Eye (tissue), 1 donor: Measurements from ENCODE around the gene LMOD1.
"Not testable (repeated sequence)": the region's sequence is repeated elsewhere in the genome, so short reads cannot be mapped to it uniquely, and the experiment has no call there.

Experiments used
- DNase-seq: peaks from one replicate; pipeline ENCODE4 v3.0.0-alpha.2; 2015

LMOD1 gene

DNA sequence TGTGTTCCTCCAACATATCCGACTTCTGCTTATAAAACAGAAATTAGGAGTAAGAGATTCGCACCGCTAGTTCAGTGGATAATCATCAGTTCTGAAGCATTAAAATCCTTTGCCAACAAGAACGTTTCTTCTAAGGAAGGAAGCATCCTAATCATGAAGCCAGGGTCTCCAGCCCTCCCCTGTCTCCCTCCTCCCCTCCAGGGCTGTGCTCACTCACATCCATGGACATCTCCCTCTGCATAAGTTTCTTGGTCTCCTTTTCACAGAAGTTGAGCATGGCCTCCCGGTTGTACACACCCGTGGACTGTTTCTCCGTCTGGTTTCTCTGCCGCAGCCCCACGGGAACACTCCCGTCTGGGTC, 505 bp downstream of the LMOD1 start:
- no peak for DNase-seq

DNA sequence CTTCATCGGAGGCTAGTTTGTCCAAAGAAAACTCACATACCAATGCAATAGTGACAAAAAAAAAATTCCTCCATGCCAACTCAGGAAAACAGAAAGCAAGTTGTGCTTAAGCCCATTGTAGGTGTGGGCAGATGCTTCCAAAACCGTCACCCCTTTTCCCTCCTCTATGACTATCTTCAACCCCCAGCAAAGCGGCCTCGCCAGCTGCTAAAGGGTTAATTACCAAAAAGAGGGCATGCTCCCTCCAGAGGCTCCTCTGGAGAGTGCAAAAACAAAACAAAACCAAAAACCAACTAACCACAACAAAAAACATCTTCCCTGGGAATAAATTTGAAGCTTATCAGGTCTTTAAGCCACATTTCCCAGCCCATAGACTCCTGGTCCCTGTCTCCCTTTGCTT, 1.2 kb downstream of the LMOD1 start:
- DNase-seq = no peak

DNA sequence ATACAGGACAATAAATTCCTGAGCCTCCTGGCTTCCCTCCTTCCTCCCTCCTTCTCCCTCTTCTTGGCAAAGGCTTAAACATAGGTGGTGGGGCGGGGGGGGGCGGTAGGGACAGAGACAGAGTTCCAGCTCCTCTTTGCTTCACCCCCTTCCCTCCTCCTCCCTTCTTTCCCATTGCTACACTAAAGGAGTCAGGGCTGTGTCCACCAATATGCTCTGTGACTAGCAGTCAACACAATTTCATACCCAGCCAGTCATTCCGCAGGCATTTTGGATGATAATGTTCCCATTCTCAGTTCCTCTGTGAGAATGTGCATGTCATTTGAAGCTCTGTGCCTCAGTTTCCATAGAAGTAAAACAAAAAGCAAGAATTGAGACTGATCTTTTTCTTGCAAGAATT, 1.7 kb downstream of the LMOD1 start:
- DNase-seq = no peak

DNA sequence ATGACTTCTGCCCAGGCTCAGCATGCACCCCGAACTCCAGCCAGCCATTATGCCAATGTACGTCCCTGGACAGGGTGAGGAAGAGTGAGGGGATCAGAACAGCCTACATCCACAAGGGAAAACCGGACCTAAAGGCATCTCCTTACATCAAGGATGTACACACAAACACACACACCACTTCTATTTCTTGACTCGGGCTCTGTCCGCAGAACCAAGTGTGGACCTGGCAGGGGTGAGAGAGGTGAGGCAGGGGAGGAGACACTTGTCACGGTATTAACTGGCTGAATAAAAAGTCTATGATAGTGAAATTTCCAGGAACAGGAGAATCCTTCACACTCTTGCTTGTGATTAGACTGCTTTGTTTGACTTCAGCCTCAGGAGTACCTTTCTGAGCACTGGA, 2.3 kb downstream of the LMOD1 start:
- DNase-seq = no peak

DNA sequence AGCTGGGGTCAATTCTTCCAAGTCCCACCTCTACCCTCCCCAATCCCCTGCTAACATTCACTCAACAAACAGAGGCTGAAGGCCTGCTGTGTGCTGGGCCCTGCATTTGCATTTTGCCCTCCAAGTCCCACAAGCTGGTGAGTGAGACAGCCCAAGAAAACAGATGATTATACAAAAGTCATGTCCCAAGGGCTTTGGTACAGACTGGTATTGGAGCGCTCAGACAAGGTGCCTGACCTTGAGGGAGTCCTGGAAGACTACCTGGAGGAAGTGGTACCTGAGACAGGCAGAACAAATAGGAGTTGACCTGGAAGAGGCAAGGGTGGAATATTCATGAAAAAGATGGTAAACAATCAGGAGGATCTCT, 4.2 kb downstream of the LMOD1 start:
- no peak for DNase-seq

DNA sequence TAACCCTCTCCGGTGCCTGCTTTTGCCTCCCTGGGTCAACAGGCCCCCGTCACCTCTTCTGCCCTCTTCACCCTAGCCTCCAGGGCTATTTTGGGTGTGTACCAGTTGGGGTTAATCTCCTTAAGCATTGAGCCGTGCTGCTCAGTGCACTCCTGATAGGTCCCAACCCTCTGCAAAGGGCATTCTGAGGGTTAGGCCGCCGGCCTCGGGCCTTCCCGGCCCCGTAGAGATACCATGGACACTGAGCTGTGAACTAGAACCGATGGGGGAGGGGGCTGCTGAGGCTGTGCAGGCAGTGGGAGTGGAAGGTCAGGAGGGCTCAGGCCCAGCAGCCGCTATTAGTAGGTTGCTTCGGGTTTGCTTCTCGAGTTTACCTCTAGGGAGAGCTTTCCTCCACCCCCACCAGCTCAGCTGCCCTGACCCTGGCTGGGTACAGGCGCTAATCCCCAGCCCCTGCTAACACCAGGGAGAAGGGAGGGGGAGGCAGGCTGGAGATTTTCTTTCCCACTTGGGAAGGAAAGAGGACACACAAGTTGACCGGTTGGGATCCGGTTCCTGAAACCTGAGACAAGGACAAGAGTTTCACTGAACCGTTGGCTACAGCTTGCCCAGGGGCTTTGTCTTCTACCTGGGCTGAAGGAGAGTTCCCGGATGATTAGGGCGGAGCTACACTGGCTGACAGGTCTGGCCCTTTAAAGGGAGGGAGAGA, 4.8 kb downstream of the LMOD1 start:
- DNase-seq = peak; percentile 70

DNA sequence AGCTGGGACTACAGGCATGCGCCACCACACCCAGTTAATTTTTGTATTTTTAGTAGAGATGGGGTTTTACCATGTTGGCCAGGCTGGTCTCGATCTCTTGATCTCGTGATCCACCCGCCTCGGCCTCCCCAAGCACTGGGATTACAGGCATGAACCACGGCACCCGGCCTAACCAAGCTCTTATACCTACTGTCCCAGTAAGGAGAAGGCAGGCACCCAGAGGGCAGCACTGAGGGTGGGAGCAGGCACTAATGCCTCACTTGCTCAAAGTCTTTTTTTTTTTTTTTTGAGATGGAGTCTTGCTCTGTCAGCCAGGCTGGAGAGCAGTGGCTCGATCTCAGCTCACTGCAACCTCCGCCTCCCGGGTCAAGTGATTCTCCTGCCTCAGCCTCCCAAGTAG, 6.0 kb downstream of the LMOD1 start:
- DNase-seq = not testable (repeated sequence)

DNA sequence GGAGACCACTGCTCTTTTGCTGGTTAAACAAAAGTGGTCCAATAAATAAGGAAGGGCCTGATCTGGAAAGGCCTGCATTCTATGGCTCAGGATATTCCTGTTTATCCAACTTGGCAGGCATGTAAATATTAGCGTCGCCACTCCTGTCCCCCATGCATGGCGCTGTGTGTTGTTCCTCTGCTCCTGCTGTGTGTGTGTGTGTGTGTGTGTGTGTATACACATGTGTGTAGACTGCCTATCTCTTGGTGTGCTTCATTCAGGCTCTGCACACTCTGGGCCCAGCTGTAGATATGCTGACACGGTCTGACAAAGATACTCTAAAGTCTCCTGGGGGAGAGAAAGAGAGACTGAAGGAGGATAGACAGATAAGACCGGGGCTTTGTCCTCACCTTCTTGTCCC, 6.8 kb downstream of the LMOD1 start:
- DNase-seq = no peak

DNA sequence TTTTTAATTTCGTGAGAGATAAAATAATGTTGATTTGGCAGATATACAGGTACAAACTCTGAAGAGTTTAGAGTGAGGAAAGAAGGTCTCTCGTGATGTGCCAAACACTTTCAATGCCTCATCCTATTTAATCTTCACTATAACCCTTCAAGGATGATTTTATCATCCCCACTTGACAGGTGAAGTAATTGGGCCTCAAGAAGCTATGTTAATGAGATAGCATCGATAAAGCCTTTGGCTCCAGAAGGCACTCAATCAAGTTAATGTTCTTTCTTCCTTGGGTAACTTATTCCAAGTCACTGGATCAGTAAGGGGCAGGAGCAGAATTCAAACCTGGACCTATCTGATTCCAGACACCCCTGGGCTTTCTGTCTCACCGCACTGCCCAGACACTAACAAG, 7.2 kb downstream of the LMOD1 start:
- no peak for DNase-seq

DNA sequence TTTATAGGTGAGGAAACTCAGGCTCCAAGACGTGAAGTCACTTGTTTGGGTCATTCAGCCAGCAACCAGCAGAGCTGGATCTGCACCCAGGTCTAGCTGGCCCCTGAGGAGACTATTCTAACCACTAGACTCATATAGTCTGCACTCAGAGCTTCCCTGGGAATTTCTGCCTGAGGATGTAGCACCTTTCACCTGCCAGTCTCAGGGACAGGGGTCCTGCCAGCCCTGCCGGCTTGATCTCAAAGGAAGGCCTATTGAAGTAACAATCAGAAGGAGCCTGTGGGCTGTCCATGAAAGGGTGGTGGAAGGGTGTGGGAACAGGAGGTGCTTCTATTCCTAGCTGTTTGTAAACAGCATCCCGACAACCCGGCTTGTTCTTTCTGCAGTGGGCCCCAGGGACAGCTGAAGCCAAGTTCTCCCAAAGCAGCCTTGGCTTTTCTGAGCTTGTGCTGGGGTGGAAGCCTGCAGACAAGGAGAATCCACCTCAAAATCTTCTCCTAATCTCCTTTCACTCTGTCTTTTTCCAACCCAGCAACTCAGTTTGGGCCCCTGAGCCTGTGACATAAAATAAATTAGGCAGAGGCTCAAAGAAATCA, 7.8 kb downstream of the LMOD1 start:
- no peak for DNase-seq

DNA sequence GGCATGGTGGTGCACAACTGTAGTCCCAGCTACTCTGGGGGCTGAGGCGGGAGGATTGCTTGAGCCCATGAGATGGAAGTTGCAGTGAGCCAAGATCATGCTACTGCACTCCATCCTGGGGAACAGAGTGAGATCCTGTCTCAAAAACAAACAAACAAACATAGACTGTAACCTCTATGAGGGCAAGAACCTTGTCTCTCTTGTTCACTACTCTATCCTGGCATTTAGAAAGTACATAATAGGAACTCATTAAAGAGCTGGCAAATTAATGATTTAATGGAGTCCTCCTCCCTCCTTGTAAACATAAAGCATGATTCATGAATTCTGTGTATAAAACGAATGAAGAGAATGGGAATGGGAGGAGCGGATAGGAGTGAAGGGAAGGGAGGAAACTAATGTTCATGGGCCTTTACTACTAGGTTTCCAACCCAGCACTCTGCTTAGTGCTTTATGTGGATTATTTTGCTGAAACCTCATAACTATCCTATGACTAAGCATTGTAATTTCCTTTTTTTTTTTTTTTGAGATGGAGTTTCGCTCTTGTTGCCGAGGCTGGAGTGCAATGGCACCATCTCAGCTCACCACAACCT, 8.6 kb downstream of the LMOD1 start:
- no peak for DNase-seq

DNA sequence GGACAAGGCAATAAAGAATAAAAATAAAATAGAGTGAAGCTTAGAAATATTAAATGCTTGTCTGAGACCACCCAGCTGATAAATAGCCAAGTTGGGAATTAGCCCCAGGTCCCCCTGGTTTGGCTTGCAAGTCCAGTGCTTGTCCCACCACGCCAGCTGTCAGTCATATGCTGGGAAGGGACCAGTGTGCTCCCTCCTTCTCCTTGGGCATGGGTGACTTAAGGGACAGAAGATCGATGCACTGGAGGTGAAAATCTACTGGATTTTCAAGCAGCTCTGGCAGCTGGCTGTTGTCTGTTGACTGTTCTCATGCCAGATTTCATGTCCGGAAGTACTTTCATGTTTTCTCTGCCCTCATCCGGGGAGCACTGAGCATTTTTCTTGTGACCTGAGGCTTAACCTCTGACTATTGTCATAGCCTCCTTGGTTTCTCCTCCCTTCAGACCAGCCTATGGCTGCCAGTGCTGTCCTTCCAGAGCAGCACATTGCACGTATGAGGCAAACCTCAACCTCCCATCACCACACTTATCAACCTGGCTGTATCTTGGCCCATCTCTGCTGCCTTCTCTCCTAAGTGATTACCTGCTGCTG, 12.4 kb downstream of the LMOD1 start:
- no peak for DNase-seq

DNA sequence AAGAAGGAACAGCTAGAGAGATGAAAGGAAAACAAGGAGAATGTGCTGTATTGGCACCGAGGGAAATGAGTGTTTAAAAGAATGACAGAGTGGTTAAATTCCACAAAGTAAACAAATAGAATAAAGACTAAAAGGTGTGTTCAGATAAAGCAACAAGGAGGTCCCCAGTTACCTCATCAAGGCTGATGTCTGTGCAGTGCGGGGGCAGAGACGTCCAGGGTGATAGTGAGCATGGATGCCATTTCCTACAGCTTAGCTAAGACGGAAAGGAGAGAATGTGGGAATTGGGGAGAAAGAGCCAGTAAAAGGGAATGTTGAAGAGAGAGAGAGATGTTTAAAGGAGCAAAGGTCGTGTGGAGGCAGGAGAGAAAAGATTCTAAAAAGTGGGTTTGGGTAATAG, 15.5 kb downstream of the LMOD1 start:
- no peak for DNase-seq

DNA sequence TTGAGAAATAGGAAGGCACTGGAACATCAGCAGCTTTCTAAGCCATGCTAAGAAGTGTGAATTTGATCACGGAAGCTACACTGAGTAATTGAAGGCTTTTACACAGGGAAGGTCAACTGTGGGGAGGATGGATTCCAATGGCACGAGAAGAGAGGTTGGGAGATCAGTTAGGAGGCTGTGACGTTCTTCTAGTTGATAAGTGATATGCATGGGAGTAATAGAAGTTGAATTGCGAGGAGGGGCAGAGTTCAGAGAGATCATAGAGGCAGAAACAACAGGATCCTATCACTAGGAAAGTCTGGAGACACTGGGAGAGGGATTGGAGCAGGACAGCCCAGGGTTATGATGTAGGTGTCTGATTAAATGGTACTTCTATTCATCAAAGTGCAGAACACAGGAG, 16.2 kb downstream of the LMOD1 start:
- no peak for DNase-seq

DNA sequence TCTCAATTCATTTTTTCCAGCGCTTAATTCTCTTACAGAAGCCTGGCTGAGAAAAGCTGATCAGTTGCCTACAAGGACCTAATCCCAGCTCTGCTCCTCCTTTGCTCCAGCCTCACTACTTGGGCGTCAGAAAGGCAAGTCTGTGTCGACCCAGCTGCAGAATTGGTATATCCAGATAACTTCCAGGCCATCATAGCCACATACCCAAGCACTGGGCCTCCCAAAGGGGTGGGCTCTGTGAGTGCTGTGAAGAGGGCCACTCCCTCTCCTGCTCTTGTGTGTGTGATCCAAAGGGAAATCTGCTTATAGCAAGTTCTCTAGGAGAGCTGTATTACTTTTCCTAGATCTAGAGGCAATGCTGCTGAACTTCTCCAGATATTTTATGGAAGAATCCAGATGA, 18.1 kb downstream of the LMOD1 start:
- DNase-seq = no peak

DNA sequence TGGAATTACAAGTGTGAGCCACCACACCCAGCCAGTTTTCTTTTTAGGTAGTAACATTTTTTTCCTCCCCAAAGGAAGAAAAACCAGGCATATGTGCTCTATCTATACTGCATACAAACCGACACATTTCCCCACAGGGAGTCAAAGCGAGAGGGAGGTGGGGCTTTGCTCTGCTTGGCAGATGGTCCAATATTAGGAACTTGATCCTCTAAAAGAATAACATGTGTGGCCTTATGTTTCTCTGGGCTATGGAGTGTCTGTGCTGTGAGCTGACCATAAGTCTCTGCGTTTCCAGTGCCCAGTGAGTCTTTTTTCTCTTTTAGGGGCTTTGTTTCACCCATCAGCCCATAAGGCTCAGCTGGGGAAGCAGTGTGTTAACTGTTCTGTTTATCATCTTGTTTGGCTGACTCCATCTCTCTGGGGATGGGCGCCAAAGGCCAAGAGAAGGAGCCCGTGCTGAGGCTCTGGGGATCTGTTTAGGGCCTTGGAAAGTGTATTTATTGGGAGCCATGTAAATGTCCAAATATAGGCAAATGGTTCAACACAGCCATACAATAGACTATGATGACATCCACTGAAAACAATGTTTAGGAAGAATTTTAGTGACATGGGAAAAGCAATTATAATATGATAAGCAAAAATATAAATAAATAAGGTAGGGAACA, 20.2 kb downstream of the LMOD1 start:
- no peak for DNase-seq

DNA sequence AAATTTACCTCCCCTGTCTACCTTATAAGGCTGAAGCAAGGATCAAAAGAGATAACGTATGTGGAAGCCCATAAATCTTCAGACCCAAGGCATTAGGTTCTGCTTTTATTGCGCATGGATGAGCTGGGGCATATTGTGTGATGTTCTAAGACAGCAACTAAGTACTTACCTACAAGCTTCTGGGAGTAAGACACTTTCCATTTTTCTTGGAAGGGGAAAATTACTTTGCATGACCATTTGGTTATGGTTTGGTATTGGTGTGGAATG, 21.1 kb downstream of the LMOD1 start:
- DNase-seq = no peak

DNA sequence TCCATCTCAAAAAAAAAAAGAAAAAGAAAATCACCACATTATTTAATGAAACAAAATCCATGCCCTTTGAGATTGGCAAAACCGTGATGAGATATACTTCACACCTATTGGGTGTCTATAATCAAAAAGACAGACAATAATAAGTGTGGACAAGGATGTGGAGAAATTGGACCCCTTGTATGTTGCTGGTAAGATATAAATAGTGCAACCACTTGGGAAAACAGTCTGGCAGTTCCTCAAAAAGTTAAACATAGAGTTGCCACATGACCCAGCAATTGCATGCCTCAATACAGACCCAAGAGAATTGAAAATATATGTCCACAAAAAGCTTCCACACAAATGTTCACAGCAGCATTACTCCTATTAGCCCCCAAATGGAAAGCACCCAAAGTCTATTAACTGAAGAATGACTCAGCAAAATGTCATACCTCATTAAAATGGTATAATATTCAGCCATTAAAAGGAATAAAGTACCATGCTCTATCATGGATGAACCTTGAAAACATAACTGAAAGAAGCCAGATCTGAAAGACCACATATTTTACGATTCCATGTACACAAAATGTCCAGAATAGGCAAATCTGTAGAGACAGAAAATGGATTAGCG, 24.3 kb downstream of the LMOD1 start:
- DNase-seq = no peak

DNA sequence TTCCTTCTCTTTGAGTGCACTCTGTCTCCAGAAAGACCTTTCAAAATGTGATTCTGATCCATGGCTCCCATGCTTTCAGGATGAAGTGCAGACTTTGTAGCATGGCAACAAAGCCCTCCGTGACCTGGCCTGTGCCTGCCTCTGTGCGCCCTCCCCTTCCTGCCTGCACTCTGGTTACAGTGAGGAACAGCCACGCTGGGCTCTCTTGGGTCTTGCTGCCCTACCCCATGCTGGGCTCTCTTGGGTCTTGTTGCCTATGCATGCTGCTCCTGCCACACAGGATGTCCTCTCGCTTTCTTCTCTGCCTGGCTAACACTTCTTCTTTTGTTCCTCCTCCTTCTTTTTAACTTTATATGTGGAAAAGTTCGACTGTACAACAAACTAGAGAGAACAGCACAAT, 28.0 kb downstream of the LMOD1 start:
- DNase-seq = no peak

DNA sequence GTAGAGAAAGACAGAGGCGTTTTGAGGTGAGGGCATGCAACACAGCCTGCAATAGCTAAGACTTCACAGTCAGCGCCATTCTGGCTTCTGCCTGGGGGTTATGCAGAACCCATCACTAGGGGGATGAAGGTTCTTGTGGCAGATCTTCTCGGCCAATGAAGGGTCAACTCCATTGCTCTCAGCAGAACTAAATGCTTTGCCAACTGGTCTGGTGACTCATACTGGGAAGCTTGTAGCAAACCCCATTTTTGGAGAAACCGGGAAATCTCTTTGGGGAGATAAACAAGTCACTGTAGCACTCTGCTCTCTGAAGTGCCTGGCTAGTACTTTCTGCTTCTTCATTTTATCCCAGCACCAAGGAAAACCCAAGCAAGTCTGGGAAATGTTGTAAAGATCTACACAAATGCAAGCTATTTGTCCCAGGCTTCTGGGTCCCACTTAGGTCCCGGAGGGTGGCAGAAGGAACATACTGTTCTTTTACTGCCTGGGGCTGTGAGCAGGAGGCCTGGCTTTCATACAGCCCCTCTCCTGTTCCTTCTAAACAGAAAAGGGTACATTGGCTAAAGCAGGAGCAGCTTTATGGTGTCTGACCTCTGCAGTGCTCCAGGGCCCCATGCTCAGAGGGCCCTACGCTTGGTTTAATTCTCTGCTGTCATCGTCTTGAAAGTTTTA, 28.9 kb downstream of the LMOD1 start:
- DNase-seq = no peak

DNA sequence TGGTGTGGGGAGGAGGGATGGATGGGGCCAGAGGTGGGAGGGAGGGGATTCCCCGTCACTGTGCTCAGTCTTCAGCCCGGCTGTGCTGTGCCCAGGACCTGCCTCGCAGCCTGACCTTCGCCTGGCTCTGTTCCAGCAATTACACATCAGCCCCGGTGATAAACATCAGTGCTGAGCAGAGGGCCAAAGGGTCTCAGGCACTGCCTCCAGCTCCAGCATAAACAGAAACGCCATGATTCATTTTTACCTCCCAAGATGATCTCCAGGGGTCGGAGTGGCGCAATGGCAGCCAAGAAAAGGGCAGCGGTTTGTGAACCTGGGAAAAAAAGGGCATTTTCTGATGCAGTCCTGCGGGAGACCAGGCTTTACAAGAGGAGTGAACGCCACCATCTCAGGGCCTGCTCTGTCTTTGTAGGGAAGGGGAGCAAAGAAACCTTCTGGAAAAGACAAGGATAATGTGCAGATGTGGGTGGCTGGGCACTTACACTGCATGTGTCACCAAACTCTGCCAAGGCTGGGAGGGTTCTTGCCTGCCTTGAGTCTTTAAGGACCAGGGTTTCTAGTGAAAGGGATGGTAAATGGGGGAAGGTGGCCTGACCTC, 29.6 kb downstream of the LMOD1 start:
- DNase-seq = peak; percentile 73

DNA sequence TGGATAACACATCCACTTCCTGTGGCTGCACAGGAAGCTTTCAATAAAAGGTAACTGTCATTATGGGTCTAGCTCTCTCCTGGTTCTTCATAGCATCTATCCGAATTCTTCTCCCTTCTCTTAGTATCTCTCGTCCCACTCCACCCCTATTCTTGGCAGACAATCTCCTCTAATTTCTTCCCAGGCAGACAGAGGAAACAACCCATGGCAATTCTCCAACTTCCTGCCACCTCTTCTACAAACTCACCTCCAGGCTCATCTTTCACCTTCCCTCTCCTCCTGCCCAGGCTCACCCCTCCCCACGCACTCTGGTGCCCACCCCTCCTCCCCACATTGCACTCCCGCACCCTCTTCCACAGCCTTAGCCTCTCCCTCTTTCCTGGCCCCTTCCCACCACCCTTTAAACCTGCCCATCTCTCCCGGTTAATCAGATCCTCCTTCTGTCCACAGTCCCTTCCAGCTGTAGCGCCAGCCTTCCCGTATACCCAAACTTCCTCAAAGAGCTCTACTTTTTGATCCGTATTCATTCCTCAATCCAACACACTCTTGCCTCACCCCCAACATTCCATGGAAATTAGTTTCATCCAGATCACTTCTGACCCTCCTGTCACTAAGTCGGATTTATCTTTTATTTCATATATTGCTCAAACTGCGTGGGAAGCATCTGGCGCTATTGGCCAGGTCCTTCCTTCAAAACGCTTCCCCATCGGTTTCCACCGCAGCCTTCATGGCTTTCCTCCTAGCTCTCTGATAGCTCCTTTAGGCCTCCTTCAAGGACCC, 31.7 kb downstream of the LMOD1 start:
- DNase-seq = no peak
